NCI-H128 (cell line): ENCODE results near the gene INTS6L.

ENCODE experiments used
- DNase-seq: peaks from one replicate; lab custom pipeline; 2025; ENCODE audit not compliant: unreplicated experiment; lab: John Stamatoyannopoulos, UW

The INTS6L gene, protein sequence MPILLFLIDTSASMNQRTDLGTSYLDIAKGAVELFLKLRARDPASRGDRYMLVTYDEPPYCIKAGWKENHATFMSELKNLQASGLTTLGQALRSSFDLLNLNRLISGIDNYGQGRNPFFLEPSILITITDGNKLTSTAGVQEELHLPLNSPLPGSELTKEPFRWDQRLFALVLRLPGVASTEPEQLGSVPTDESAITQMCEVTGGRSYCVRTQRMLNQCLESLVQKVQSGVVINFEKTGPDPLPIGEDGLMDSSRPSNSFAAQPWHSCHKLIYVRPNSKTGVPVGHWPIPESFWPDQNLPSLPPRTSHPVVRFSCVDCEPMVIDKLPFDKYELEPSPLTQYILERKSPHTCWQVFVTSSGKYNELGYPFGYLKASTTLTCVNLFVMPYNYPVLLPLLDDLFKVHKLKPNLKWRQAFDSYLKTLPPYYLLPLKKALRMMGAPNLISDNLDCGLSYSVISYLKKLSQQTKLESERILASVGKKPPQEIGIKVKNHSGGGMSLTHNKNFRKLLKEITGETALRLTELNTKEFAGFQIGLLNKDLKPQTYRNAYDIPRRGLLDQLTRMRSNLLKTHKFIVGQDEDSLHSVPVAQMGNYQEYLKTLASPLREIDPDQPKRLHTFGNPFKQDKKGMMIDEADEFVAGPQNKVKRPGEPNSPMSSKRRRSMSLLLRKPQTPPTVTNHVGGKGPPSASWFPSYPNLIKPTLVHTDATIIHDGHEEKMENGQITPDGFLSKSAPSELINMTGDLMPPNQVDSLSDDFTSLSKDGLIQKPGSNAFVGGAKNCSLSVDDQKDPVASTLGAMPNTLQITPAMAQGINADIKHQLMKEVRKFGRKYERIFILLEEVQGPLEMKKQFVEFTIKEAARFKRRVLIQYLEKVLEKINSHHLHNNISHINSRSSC

DNA sequence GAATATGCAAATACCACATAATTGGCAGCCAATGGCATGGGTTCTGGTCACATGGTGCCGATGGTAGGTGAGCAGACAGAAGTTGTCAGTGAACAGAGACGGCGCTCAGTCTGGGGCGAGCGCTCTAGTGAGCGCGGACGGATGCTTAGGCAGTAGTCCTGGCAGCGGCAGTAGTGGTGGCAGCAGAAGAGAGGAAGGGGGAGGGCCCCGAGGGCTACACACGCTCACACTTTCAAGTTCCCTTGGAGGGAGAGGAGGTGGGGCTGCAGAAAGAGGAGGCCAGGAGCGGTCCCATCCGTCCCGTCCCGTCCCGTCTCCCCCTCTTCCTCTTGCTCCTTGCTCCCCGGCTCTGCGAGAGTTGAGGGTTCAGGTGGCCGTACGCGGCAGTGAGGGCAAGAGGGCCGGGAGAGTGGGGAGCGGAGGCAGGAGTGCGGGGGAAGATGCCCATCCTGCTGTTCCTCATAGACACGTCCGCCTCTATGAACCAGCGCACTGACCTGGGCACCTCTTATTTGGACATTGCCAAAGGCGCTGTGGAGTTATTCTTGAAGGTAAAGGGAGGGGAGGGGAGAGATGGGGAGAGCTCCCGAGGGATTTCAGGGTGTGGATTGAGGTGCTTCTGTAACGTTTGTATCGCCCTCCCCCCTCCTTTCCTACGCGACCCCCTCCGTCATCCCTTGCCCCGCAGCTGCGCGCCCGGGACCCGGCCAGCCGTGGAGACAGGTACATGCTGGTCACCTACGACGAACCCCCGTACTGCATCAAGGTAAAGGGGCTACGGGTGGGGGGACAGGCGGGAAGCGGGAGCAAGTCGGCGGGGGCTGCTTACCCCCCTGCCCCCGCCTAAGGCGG, at the start of gene INTS6L:
Gene INTS6L (plus strand): TSS at position 108 of the 852 bp plus-strand sequence. CDS start 333 bp downstream, at position 441.
- DNase-seq: no peak

DNA sequence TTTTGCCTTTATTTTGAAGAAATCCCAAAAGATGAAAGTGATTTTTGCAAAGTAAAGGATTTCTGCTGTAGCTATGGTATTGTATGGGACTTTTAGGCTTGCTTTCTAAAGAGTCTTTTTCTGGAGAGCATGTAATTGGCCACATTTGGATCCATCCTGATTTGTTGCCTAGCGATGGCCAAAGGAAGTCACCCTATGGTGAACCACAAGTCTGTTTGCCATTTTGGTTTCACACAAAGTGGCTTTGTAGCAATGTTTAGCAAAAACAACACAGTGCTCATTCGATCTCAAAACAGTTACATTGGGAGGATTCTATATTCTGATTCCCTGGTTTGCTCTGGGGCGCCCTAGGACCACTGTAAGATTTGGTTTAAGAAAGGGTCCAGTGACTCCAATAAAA, 44.1 kb upstream of the INTS6L start:
- no peak for DNase-seq

DNA sequence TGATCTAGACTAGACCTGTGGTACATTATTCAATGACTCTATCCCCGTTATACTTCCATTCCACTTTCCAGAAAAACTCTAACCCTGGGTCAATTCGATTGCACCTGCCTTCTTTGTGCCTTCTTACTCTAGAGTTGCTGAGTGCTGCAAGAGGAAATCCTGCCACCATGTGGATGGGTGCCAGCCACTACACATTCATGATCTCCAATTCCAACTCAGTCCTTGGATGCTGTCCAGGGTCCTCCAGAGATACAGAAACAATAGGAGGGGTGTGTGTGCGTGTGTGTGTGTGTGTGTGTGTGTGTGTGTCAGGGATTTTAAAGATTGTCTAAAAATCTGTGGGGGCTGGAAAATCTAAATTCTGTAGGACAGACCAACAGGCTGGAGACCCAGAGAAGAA, 42.9 kb upstream of the INTS6L start:
- no peak for DNase-seq

DNA sequence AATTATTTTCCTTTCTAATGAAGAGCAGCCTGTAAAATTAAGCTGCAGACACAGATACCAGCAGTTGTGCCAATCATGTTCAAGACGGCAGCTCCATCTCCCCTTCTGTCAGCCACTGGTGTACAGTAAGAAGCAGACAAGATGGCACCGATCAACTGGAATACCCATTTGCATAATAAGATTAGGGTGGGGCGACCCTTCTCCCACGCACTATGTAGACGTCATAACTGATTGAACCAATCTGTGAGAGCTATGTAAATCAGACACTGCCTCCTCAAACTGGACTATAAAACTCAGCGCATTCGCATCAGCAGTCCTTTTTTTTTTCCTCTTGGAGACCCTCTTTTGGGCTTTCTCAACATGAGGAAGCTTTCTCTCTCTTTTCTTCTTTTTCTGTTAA, 40.4 kb upstream of the INTS6L start:
- no peak for DNase-seq

DNA sequence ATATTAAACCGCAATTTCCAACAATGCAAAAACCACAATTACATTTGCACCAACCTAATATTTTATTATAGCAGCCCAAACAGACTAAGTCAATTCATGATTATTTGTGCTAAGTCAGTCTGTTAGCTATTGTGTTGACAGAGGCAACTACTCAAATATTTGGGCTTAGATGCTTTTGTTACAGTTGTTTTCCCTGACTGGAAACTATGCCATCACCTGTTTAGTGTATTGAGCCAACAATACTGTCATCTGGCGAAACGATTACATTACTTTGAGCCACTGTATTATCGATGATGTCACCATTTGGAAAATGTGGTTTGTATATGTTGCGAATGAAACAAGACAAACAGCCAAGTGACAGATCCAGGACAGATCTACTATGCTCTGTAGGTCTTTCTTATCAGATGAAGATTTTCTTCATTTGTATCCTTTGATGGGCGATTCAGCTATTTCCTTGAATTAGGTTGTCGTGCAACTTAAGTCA, 38.7 kb upstream of the INTS6L start:
- DNase-seq: no peak

DNA sequence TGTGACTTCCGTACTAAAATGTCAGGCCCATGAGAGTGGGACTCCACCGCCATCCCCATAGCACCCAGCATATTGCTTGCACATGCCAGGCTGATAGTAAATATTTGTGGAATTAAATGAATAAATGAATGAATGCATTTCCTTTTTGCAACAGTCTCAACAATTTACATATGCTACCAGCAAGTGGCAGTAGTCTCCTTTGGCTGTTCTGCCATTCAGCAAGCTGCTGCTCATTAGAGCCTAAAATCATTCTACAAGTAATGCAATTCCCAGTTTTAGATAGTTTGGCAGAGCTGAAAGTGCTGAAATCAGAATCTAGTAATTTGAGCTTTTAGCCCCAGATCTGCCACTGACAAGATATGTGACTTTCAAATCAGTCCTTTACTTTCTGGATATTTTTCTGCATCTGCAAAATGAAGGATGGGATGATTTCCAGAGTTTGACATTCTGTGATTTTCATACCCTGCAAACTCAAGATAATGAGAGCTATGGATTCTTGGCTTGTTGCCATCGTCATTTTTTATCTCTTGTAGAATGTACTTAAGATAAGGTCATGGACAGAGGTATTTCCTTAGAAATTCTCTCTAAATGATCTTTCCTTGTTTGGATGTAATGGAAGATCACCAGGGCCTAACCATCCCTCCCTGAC, 35.7 kb upstream of the INTS6L start:
- DNase-seq: no peak

DNA sequence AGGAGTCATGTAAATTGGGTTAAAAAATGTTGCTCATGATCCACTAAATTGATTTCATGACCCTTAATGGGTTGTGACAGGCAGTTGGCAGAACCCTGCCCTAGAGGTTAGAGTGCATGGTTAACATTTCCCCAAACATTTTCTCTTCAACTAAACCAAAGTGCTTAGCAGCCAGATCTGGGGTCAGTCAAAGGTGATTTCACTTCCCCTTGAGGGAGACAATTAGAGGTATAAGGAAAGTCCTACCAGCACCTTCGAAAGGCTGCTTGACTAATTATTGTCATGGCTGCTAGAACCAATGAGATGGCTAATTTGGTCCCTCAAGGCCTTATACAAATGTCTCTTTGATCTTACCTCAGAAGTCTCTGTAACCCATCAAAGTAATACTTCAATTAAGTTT, 30.9 kb upstream of the INTS6L start:
- DNase-seq: no peak

DNA sequence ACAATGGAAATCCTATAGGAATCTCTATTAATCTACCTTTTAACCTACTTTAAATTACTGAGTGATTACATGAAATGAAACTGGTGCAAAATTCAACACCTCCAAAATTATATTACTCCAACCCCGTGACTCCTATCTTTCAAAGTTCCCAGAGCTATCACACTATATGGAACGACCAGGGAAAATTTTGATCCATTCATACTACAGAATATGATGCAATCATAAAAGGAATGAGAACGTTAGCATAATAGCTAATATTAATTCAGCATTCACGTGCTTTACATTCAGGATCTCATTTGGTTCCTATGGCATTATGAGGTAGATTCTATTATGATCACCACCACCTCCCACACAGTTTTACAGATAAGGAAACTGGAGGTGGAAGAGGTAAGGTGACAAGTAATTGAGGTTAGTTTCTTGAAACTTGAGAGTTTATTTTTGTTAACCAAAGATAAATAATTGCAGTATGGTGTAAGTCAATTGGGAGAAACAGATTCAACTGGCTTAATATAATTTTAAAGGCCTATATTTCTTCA, 29.4 kb upstream of the INTS6L start:
- no peak for DNase-seq

DNA sequence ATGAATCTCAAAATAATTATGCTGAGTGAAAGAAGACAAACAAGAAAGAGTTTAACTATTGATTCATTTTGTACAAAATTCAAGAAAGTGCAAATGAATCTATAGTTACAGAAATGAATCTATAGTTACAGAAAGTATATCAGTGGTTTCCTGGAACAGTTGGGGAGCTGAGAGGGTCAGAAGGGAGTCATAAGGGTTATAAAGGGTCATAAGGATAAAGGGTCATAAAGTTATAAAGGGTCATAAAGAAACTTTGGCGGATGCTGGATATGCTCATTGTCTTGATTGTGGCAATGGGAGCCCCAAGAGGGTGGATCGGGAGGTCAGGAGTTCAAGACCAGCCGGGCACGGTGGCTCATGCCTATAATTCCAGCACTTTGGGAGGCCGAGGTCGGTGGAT, 26.0 kb upstream of the INTS6L start:
- no peak for DNase-seq

DNA sequence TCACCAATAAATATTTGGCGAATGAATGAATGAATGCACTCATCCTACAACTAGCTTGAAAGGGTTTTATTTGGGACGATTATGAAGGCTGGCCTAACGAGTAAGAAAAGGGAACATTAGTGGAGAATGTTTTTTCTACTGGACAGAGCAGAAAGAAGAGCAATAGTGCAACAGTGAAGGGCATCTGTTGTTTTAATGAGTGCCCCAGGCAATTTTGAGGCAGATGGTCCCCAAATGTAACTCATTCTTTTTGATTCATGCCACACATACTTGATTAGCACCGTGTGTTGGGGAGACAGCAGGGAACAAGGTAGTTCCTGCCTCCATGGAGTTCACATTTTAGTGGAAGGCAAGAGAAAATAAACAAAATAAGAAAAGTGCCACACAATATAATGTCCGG, 22.7 kb upstream of the INTS6L start:
- DNase-seq: no peak

DNA sequence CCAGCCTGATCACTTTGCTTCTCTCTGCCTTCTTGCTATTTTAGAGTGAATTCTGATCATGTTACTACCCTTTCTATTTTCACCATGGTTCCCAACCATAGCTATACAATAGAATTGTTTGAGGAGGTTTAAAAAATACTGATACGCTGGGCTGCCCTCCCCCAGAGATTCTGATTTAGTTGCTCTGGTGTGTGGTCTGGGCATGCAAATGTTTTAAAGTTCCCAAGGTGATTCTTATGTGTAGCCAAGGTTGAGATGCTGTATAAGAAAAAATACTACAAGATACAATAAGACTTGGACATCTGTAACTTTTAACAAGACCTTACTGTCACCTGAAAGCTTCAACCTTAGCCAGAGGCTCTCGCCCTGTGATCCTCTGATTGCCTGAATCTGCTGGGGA, 22.2 kb upstream of the INTS6L start:
- no peak for DNase-seq

DNA sequence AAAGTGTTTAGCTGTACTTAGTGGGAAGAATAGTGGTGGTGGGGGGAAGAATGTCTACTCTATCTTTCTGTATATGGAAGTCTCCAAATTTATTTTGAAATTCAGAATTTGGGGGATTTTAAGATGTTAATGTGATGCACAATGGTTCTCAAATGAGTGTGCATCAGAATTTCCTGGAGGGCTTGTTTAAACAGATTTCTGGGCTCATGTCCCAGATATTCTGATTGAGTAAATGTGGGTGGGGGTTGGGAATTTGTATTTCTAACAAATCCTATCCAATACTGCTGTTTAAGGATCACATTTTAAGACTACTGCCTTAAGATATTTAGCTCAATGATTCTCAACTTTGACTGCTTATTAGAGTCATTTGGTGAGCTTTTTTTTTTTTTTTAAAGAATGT, 15.1 kb upstream of the INTS6L start:
- DNase-seq: no peak

DNA sequence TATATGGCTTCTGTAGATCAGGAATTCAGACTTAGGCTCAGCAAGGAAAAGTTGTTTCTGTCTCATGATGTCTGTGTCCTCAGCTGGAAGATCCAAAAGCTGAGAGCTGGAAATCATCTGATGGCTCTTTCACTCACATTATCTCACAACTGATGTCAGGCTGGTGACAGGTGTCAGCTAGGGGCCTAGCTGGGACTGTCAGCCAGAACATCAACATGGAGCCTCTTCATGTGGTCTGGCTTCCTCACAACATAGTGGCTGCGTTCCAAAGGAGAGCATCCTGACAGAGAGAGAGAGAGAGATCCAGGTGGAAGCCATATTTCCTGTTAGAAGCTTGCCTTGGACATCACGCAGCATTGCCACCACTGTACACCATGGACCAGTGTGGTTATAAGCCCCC, 10.6 kb upstream of the INTS6L start:
- no peak for DNase-seq

DNA sequence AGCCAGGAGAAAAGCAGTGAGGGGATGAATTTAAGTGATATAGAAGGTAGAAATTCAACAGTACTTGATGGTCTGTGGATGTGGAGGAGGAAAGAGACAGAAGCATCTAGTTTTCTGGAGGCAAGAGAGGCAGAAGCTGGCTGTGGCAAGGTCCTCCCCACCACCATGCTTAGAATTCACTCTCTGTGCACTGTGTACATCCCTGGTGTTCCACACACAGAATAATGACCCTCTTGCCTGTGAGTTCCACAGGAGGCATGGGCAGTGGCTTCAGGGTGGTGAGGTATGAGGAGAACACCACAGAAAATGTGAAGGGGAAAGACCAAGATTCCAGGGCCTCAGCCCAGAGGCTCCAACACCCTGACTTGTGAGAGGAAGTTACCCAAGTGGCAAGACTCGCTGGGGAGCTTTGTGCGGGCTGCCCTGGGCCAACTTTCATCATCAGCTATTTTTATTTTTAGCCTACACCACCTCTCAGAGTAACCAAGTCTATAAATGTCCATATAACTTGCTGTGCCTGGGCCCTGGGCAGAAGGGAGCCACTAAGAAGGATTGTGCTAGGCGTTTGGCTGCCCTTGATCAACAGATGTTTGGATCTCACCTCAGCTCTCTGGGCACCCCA, 7.8 kb upstream of the INTS6L start:
- no peak for DNase-seq

DNA sequence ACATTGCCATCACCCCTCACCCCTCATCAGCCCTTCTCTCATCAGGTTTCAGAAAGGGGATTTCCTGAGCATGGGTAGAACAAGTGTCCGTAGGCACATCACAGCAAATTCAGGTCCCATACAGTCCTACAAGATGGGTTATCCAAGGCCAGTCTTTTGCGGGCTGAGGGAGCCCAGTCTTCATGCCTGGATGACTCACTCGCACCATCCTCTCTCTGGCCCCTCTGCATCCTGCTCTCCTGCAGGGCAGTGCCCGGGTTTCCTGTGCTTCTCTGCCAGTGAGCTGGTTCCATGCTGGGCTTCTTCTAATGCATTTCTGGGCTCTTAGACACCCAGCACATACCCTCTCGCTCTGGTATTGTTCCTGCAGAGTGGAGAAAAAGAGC, 7.3 kb upstream of the INTS6L start:
- no peak for DNase-seq

DNA sequence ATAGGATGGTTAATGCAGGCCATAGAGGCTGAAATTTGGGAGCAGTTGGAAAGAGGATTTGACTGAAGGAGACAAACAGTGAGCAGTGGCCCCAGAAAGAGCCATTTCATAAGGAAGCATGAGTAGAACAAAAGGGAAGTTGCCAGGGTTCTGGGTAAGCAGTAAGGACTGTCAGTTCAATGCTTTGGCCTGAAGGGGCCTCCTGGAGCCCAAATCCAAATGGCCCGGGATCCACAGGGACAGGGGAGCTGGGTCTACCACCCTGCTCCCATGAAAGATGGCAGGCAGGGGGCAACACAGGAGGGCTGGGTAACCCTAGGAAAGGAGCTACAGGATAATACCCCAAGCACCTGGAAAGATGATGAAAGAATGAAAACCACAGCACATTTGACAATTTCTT, 4.1 kb upstream of the INTS6L start:
- DNase-seq: no peak

DNA sequence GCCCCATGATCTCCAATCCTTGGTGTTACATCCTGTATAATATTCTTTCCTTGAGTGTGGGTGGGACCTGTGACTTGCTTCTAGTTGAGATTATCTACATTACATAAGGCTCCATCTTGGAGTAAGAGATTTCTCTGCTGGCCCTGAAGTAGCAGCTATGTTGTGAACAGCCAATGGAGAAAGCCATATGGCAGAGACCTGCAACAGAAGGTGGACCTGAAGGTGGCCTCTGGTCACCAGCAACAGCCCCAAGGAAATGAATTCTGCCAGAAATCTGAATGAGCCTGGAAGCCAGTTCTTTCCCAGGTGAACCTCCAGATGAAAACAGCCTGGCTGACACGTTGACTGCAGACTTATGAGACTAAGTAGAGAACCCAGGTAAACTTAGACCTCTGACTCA, 2.3 kb upstream of the INTS6L start:
- no peak for DNase-seq

DNA sequence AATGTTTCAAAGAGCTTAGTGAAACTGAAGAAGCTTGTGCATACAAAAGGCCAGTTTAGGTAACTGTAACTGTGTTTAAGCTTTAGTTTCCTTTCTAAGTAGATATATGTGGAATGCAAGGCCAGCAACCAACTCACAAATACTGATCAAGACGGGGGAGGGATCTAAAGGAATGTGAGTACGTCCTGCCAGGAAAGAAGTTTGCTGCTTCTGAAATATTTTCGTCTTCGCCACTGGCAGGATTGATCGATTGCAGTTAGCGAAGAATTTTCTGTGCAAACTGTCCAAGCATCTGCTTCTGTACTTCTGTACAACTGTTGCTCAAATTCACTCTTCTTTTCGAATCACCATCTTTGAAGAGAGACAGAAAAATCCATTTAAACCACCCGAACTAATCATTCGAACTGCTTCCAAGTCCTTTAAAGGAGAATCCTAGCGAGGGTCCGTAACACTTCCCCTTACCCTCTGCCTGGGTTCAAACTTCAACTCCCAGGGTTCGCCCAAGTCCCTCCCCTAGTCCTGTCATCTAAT, 373 bp upstream of the INTS6L start:
- no peak for DNase-seq

DNA sequence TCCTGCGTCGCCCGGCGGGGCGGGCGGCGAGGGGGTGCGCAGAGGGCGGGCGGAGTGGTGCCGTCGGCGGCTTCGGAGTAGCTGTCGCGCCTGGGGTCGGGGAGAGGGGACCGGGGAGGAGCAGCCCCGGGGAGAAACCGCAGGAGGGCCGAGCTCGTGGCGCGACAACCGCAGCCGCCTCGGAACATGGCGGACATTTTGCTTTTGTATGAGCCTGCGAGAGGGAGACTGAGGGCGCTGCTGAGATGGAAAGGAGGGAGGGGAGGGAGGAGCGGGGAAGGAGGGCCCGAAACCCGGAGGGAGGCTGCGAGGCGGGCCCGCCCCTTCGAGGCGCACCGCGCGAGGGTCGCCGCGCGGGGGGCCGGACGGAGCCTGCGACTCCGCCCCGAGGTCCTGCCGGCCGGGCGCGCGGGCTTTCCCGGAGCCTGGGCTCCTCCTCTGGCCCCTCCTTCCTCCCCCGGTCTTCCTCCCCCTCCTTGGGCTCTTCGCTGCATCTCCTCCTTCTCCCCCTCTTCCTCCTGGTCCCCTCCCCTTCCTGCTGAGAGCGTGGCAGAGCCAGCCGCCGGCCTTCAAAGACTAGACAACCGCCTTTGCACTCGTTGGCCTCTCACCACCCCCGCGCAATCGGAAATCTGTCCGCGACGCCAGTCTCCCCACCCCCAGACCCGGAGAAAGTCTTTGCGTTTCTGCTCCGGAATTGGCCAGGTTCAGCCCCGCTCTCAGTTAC, 1.1 kb downstream of the INTS6L start:
- peak; percentile 39 for DNase-seq
